ENCODE measurements around the gene NAV1. TPM values are rescaled to one million over a fixed set of nuclear protein-coding genes. Genes with fewer than 3 reads are reported as not detected.

NAV1 gene
- total RNA-seq, 1 donor from 2014 or later = 34.1 TPM

DNA sequence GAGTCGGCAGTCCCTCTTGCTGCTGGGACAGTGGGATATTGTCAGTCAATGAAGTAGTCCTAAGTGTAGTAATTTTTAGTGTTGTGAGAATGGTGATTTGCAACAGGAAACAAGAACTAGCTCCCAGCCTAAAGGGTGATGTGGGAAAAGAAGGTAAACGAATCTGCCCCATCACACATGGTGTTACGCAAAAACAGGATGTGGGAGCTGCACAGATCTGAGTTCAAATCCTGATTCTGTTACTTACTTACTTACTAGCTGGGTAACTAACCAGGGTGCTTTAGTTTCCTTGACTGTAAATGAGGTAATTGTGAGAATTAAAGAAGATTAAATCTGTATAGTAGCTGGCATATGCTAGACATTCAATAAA is 22.3 kb downstream of the NAV1 start:
- peaks cover 12% of the 10 kb centered on the region for H3K4me1 ChIP-seq
- H3K9me3 ChIP-seq = no peaks in the 10 kb centered on the region
- H3K36me3 ChIP-seq = no peaks in the 10 kb centered on the region
- no peak overlapping the region for H3K27ac ChIP-seq
- H3K4me3 ChIP-seq = no peak overlapping the region
- TF ChIP-seq, protein P1, sequence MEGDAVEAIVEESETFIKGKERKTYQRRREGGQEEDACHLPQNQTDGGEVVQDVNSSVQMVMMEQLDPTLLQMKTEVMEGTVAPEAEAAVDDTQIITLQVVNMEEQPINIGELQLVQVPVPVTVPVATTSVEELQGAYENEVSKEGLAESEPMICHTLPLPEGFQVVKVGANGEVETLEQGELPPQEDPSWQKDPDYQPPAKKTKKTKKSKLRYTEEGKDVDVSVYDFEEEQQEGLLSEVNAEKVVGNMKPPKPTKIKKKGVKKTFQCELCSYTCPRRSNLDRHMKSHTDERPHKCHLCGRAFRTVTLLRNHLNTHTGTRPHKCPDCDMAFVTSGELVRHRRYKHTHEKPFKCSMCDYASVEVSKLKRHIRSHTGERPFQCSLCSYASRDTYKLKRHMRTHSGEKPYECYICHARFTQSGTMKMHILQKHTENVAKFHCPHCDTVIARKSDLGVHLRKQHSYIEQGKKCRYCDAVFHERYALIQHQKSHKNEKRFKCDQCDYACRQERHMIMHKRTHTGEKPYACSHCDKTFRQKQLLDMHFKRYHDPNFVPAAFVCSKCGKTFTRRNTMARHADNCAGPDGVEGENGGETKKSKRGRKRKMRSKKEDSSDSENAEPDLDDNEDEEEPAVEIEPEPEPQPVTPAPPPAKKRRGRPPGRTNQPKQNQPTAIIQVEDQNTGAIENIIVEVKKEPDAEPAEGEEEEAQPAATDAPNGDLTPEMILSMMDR (IDR thresholded peaks at IDR 0.05) = no peak
- DNase-seq = no peak
- no peak for ATAC-seq
- intact Hi-C loops (cut with DNase I) = loop anchor here (2.0 kb wide), 1 partner anchor 144 kb away; no protein-coding TSS in a partner anchor
- H3K27me3 ChIP-seq = no peaks in the 10 kb centered on the region

DNA sequence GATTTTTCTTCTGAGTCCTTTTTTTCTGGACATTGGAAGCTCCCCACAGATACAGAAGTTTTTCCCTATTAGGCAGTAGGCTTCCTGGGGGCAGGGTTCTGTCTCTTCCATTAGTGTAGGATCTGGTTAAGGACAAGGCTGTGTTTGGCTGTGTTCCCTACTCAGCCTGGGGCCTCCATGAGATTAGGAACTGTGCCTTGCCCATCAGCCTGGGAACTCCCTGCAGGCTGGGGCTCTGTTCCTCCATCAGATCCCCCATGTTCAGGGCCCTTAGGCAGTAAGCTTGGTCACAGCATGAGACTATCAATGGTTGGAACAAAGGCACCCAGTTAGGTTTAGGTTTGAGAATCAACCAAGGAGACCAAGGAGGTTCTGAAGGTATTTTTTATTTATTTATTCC is 22.7 kb downstream of the NAV1 start:
- Histone ChIP-seq H3K4me3 (no peak overlapping the region), H3K36me3 (no peaks in the 10 kb centered on the region), H3K27ac (no peak overlapping the region), H3K27me3 (no peaks in the 10 kb centered on the region), H3K9me3 (no peaks in the 10 kb centered on the region), H3K4me1 (peaks cover 12% of the 10 kb centered on the region)
- TF ChIP-seq, protein P1 (IDR thresholded peaks at IDR 0.05) = no peak
- DNase-seq (no peak), ATAC-seq (no peak)
- intact Hi-C loops (cut with DNase I) = loop anchor here (2.0 kb wide), 1 partner anchor 143 kb away; no protein-coding TSS in a partner anchor

DNA sequence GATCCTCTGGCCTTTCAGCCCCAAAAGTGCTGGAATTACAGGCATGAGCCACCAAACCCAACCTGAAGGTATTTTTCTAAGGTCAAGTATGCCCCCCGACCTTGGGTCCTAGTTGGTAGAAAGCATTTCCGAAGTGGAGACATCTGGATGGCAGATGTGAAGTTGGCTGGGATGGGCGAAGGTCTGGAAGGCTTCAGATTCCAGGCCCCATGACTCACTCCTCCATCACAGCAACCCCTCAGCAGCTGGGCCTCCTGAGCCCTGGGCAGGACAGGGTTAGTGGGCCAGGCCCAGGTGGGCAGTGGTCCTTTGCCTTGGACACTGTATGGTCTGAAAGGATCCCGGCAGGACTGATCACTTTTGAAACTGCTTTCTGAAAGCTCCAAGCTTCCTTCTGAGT is 23.3 kb downstream of the NAV1 start:
- ATAC-seq (no peak), DNase-seq (no peak)
- Histone ChIP-seq H3K27ac (no peak overlapping the region), H3K27me3 (no peaks in the 10 kb centered on the region), H3K4me1 (peaks cover 14% of the 10 kb centered on the region), H3K36me3 (no peaks in the 10 kb centered on the region), H3K4me3 (no peak overlapping the region), H3K9me3 (no peaks in the 10 kb centered on the region)
- intact Hi-C loops (cut with DNase I) = no loop called here
- TF ChIP-seq, protein P1 (IDR thresholded peaks at IDR 0.05) = no peak

DNA sequence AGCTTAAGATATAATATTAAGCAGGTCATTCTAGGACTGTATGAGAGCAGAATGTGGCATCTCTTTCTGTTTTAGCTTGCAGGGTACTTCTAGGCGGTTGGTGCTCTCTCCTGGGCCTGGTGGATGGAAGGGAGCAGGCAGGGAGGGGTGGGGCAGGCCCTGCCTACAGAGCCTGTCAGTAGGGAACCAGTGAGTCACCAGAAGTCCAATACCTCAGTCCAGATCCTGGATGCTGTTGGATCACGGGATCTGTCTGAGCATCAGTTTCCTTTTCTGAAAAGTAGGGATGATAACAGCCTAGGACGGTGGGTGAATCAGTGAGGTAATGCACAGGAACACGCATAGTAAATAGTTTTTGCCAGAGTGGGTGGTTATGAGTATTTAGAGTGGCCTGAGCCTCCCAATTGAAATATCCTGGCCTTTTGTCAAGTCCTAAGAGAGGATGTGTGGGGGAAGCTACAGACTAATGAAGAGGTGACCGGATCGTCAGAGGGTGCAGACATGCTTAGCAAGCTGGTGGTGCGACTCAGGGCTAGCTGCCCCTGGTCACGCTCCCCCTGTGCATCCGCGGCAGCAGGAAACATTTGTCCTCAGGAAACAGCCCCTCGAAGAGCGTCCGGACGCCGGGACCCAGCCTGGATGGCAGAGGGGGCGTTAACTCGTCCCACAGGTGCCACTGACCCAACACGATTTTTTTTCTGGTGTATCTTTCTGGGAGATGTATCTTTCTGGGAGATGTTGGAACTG is 23.9 kb downstream of the NAV1 start:
- TF ChIP-seq, protein P1 (IDR thresholded peaks at IDR 0.05) = no peak
- H3K4me1 ChIP-seq = peaks cover 12% of the 10 kb centered on the region
- H3K27ac ChIP-seq = no peak overlapping the region
- intact Hi-C loops (cut with DNase I) = no loop called here
- no peaks in the 10 kb centered on the region for H3K9me3 ChIP-seq
- no peaks in the 10 kb centered on the region for H3K27me3 ChIP-seq
- ATAC-seq (no peak), DNase-seq (no peak)
- no peaks in the 10 kb centered on the region for H3K36me3 ChIP-seq
- H3K4me3 ChIP-seq = no peak overlapping the region

DNA sequence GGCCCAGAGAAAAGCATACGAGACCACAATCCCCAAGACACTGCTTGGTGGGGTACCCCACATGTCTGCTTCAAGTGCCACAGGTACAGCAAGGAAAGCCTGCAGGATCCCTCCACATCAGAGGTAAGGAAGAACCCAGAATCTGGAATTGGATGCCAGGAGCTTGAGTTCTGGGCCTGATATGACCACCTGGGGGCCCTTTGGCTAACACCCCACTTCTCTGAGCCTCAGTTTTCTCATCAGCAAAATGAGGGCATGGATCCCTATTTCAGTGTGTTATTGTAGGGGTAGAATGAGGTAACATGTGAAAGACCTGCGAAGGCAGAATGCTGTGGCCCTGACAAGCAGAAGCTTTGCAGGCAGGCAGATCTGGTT is 24.5 kb downstream of the NAV1 start:
- intact Hi-C loops (cut with DNase I) = no loop called here
- TF ChIP-seq, protein P1 (IDR thresholded peaks at IDR 0.05) = no peak
- Histone ChIP-seq H3K27ac (no peak overlapping the region), H3K36me3 (no peaks in the 10 kb centered on the region), H3K4me3 (no peak overlapping the region), H3K9me3 (no peaks in the 10 kb centered on the region), H3K27me3 (no peaks in the 10 kb centered on the region), H3K4me1 (peaks cover 12% of the 10 kb centered on the region)
- no peak for ATAC-seq
- DNase-seq = no peak

All from upper lobe of right lung (tissue), 1 donor.